HL-60 (cell line): ENCODE data around the gene ACAA1.

ENCODE experiments used
- DNase-seq, 2 experiments: peaks; one replicate each; pipeline ENCODE4 v3.0.0-alpha.2; 2010 to 2020; ENCODE audit warnings: low read depth in 1 of 2, low spot score in 1 of 2
- H3K27ac ChIP-seq: fragments of 250-450 bp; sonication (Bioruptor Pico); replicated peaks from 2 replicates; pipeline ENCODE4 v1.5.1; 2020; ENCODE audit warnings: mild to moderate bottlenecking, moderate library complexity
- H3K27me3 ChIP-seq: fragments of 250-450 bp; sonication (Bioruptor Pico); 2 replicates; pipeline ENCODE4 v1.5.1; 2021; ENCODE audit warnings: mild to moderate bottlenecking, moderate library complexity; ENCODE audit not compliant: insufficient read depth, poor library complexity, severe bottlenecking
- H3K4me3 ChIP-seq: replicated peaks from 2 replicates; pipeline ENCODE4 v1.5.1; 2011; ENCODE audit warnings: mild to moderate bottlenecking, control low read depth, low read length; ENCODE audit not compliant: insufficient read depth
- GABPA ChIP-seq: IDR thresholded peaks from 2 replicates; pipeline ENCODE4 v1.6.1; 2012; ENCODE audit warnings: low read depth
- POLR2AphosphoS5 ChIP-seq: IDR thresholded peaks from 2 replicates; pipeline ENCODE4 v1.6.1; 2012; ENCODE audit warnings: low read depth
- REST ChIP-seq: IDR thresholded peaks from 2 replicates; pipeline ENCODE4 v1.6.1; 2012; ENCODE audit warnings: low read depth; ENCODE audit not compliant: insufficient replicate concordance
- SPI1 ChIP-seq: IDR thresholded peaks from 2 replicates; pipeline ENCODE4 v1.6.1; 2012; ENCODE audit warnings: low read depth, mild to moderate bottlenecking, borderline replicate concordance
- TF ChIP-seq, protein P1 (sequence below): IDR thresholded peaks from one replicate; pipeline ENCODE4 v1.5.1; 2011; ENCODE audit warnings: low read length, control low read depth, inconsistent platforms; ENCODE audit not compliant: insufficient read depth

ACAA1 gene

DNA sequence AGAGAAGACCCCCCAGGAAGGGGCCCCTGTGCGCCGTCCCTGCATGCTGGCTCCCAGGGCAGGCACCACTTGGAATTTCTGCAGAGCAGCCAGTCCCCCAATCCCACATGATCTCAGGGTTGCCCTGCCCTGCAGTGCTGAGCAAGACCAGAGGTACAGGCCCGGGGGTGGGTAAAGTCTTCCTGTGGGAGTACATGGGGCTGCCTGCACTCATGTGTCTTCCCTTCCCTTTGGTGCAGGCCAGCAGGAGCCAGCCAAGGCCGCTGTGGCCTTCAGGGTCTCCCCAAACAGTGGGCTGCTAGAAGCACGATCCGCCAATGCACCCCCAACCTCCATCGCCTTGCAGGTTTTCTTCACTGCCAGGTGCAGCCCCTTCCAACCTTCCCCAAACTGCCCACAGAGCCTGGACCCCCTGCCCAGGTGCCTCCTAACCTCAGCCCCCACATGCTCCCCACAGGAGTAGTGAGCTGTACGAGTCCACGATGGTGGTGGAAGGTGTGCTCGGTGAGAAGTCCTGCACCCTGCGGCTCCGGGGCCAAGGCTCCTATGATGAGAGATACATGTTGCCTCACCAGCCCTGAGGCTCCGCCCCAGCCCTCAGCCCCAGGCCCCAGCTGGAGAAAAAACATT lies 15.0 kb downstream of the ACAA1 start:
- H3K27ac ChIP-seq: no peak overlapping the region
- no peak for TF ChIP-seq POLR2AphosphoS5
- no peak overlapping the region for H3K4me3 ChIP-seq
- DNase-seq: no peak
- H3K27me3 ChIP-seq: no peaks in the 10 kb centered on the region

- TF ChIP-seq SPI1: no peak
- no peak for TF ChIP-seq REST
- TF ChIP-seq GABPA: no peak
- TF ChIP-seq POLR2AphosphoS5: no peak
- TF ChIP-seq, protein P1, sequence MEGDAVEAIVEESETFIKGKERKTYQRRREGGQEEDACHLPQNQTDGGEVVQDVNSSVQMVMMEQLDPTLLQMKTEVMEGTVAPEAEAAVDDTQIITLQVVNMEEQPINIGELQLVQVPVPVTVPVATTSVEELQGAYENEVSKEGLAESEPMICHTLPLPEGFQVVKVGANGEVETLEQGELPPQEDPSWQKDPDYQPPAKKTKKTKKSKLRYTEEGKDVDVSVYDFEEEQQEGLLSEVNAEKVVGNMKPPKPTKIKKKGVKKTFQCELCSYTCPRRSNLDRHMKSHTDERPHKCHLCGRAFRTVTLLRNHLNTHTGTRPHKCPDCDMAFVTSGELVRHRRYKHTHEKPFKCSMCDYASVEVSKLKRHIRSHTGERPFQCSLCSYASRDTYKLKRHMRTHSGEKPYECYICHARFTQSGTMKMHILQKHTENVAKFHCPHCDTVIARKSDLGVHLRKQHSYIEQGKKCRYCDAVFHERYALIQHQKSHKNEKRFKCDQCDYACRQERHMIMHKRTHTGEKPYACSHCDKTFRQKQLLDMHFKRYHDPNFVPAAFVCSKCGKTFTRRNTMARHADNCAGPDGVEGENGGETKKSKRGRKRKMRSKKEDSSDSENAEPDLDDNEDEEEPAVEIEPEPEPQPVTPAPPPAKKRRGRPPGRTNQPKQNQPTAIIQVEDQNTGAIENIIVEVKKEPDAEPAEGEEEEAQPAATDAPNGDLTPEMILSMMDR: no peak
- DNase-seq: no peak
Measured at GRCh38 chr3:38121451-38121831, 15.5 kb downstream of the ACAA1 start.

DNA sequence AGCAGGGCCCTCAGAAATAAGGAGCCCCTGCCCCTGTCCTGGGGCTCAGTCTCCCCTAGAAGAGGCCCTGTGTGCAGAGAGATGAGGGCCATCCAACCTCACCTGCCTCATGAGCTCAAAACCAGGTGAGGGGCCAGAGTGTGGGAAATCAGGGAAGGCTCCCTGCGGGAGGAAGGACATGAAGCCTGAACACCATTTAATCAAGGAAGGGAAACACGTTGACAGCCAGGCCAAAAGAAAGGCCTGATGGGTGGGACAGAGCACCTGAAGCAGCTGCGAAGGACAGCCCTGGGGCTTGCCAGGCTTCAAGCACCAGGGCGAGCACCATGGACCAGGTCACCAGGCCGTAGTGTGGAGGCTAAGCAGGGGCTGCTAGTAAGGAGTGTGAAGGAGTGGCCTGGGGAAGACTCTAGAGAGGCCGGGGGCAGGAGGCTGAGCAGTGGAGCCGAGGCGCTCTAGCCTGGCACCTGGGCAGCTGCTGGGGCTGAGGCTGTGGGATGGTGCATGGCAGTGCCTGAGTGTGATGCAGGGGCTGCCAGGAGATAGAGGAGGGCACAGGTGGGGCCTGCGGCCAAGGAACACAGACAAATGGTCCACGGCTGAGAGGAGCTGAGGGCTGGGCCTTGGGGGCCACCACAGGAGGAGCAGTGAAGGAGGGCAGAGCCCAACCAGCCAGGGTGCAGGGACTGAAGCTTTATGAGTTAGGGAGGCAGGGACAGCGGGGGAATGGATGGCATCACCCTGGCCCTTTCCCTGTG lies 16.1 kb downstream of the ACAA1 start:
- H3K27ac ChIP-seq: no peak overlapping the region
- DNase-seq: no peak
- no peak for TF ChIP-seq POLR2AphosphoS5
- TF ChIP-seq GABPA: no peak
- no peak for TF ChIP-seq REST
- TF ChIP-seq, protein P1: no peak
- TF ChIP-seq SPI1: no peak
- no peaks in the 10 kb centered on the region for H3K27me3 ChIP-seq
- H3K4me3 ChIP-seq: no peak overlapping the region

More at GRCh38 chr3:38121451-38121831, 15.5 kb downstream of the ACAA1 start:
- Histone ChIP-seq H3K27me3 (no peaks in the 10 kb centered on the region), H3K4me3 (no peak overlapping the region), H3K27ac (no peak overlapping the region)

DNA sequence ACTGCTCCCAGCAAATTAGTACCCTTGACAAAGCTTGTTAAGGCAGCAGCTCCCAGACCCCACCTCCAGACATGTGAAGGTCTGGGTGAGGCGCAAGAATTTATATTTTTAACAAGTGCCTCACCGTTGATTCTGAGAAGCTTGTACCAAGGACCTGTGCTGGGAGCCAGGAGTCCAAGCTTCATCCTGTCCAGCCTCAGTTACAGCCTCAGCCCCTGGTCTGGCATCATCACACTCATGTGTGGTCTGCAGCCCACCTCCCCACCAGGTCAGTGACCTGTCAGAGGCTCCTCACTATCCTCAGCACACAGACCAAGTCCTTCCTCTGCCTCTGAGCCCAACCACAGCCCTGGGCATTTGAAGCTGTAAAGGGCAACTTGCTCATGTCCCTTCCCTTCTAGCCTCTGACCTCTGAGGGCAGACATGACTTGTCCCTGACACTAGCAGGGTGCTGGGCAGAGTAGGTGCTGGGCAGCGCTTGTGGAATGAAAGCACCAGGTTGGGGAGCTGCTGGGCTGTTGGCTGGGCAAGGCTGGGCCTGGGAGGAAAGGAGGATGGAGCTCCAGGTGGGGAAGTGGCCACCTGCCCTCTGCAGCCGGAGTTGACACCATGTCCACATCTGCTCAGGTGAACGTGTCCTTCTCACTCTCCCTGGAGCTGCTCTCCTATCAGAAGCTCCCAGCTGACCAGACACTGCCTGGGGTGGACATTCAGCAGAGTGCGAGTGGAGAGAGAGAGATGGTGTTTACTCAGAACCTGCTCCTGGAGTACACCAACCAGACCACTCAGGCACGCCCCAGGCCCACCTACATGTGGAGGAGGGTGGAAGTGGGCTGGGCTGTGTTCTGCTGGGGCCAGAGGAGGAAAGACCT lies 16.9 kb downstream of the ACAA1 start:
- H3K27me3 ChIP-seq: no peaks in the 10 kb centered on the region
- no peak overlapping the region for H3K27ac ChIP-seq
- H3K4me3 ChIP-seq: no peak overlapping the region
- DNase-seq: no peak
- 0 out of 2 replicates have a peak, but pooled peaks have one; percentile 30 for TF ChIP-seq POLR2AphosphoS5
- TF ChIP-seq GABPA: no peak
